Upper lobe of left lung (tissue), 6 donors: ENCODE measurements around the gene TCF12. TPM values are rescaled to one million over a fixed set of nuclear protein-coding genes. Genes with fewer than 3 reads are reported as not detected.

Experiments
- ATAC-seq, 2 donors: fragments of 200-7000 bp; cut with Tn5 transposase; one replicate each; pipeline ENCODE4 v1.9.1; 2022; ENCODE audit warnings: mild to moderate bottlenecking in 2 of 2, moderate library complexity in 2 of 2; ENCODE audit not compliant: low FRiP score in 2 of 2
- DNase-seq, 2 donors: peaks; one replicate each; pipeline ENCODE4 v3.0.0-alpha.2; 2019 to 2020
- H3K27ac ChIP-seq, 4 donors: fragments of 200-600 bp; sonication (generic); one replicate each; pipeline ENCODE4 v1.5.1; 2016 to 2019
- H3K27me3 ChIP-seq, 4 donors: fragments of 200-600 bp; sonication (generic); one replicate each; pipeline ENCODE4 v1.5.1; 2017 to 2019
- H3K36me3 ChIP-seq, 4 donors: fragments of 200-600 bp; sonication (generic); one replicate each; pipeline ENCODE4 v1.5.1; 2016 to 2019
- H3K4me1 ChIP-seq, 4 donors: fragments of 200-600 bp; sonication (generic); one replicate each; pipeline ENCODE4 v1.5.1; 2018 to 2019
- H3K4me3 ChIP-seq, 4 donors: fragments of 200-600 bp; sonication (generic); one replicate each; pipeline ENCODE4 v1.5.1; 2017 to 2019; ENCODE audit warnings: mild to moderate bottlenecking in 2 of 4, moderate library complexity in 1 of 4
- H3K9me3 ChIP-seq, 4 donors: fragments of 200-600 bp; sonication (generic); one replicate each; pipeline ENCODE4 v1.5.1; 2018 to 2019
- CTCF ChIP-seq, 6 experiments: fragments of 450-650 bp in 4 of 6; fragments of 200-600 bp in 2 of 6; sonication (generic) in 2 of 6; IDR thresholded peaks; one replicate each; pipeline ENCODE4 v1.5.1; 2016 to 2019; ENCODE audit warnings: antibody characterized with exemption in 6 of 6
- EP300 ChIP-seq, 4 donors: sonication (generic); formaldehyde crosslinking; IDR thresholded peaks; one replicate each; pipeline ENCODE4 v1.5.1; 2017; ENCODE audit warnings: antibody characterized with exemption in 4 of 4, control low read depth in 2 of 4
- POLR2A ChIP-seq, 4 donors: fragments of 450-650 bp; IDR thresholded peaks; one replicate each; pipeline ENCODE4 v1.5.1; 2016 to 2017; ENCODE audit warnings: antibody characterized with exemption in 4 of 4, mild to moderate bottlenecking in 2 of 4
- POLR2AphosphoS5 ChIP-seq, 2 donors: sonication (generic); formaldehyde crosslinking; IDR thresholded peaks; one replicate each; pipeline ENCODE4 v1.5.1; 2017; ENCODE audit warnings: antibody characterized with exemption in 2 of 2
- WGBS, 2 donors: methylation state at CpG; one replicate each; pipeline ENCODE4 v1.1.5; 2017 to 2018; 5-methylcytosine and 5-hydroxymethylcytosine counted together
- total RNA-seq, 6 donors: library from RNA; depleted of rRNA in 4 of 6; stranded (reverse); fragments of >200 nt in 4 of 6; gene quantifications; one replicate each; pipeline versions ENCODE4 v1.1.0 to v1.2.1, GENCODE V29; 2016 to 2021
- donor health status: DM: no; HTN: no; CAD: no; lungs with moderate emphysema.
- donor health status: DM: no; HTN: yes; CAD: no; lungs with severe emphysema.

The TCF12 gene
- total RNA-seq, 6 donors from 2014 or later = 74.5 to 257 (median 103) TPM

DNA sequence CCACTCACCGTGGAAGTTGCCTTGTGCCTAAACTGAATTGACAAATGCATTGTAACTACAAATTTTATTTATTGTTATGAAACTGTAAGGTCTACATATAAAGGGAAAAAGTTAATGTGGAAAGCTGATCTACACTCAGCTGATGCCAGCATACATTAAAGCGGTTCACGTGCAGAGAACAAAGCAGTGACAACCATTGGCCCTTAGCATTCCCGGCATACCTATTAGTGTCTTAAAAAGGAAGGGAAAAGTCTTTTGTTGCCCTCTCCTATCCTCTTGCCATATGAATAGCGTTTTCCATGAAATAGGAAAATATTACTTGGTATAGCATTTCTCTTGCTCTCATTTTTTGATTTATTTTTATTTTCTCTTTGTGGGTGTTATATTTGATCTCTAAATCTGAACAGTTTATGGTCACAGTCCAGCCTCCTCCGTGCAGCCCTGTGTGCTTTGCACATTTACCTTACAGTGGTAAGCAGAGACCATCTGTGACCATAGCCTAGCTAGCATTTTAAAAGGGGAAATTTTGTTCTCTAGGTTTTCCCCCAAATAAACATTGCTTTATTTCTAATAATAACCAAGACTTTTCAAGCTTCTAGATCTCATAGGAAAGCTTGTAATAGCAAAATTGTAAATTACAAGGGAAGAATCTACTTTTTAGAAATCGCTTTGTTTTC lies 368.1 kb downstream of the TCF12 start:
- no peak overlapping the region for H3K27ac ChIP-seq
- DNase-seq (no peak), ATAC-seq (no peak)
- peaks cover 2 to 60% (median 18%) of the 10 kb centered on the region in 4 donors for H3K36me3 ChIP-seq
- whole genome bisulfite sequencing, 2 donors = 92 to 93% methylated on average over 7 of the region's 7 CpGs
- no peak overlapping the region for H3K4me3 ChIP-seq
- H3K9me3 ChIP-seq = no peaks in the 10 kb centered on the region
- no peaks in the 10 kb centered on the region for H3K27me3 ChIP-seq
- no peak for TF ChIP-seq EP300 (IDR thresholded peaks at IDR 0.05)
- TF ChIP-seq POLR2AphosphoS5 (IDR thresholded peaks at IDR 0.05) = no peak
- TF ChIP-seq POLR2A (IDR thresholded peaks at IDR 0.05) = no peak
- TF ChIP-seq CTCF (IDR thresholded peaks at IDR 0.05) = no peak
- H3K4me1 ChIP-seq = no peaks in the 10 kb centered on the region

- no peak overlapping the region for H3K4me3 ChIP-seq
- TF ChIP-seq POLR2AphosphoS5 (IDR thresholded peaks at IDR 0.05) = no peak
- no peak for TF ChIP-seq CTCF (IDR thresholded peaks at IDR 0.05)
- TF ChIP-seq POLR2A (IDR thresholded peaks at IDR 0.05) = no peak
- no peak for TF ChIP-seq EP300 (IDR thresholded peaks at IDR 0.05)
- DNase-seq (no peak), ATAC-seq (no peak)
- peaks cover 2 to 55% (median 15%) of the 10 kb centered on the region in 4 donors for H3K36me3 ChIP-seq
- 89 to 93% methylated on average over 2 of the region's 2 CpGs for WGBS, 2 donors
- no peaks in the 10 kb centered on the region for H3K4me1 ChIP-seq
- H3K27me3 ChIP-seq = no peaks in the 10 kb centered on the region
- H3K27ac ChIP-seq = no peak overlapping the region
- no peaks in the 10 kb centered on the region for H3K9me3 ChIP-seq
Observed at GRCh38 chr15:57287123-57287521, 368.7 kb downstream of the TCF12 start.

- no peaks in the 10 kb centered on the region for H3K9me3 ChIP-seq
- H3K27ac ChIP-seq = no peak overlapping the region
- no peaks in the 10 kb centered on the region for H3K4me1 ChIP-seq
- TF ChIP-seq POLR2A (IDR thresholded peaks at IDR 0.05) = no peak
- TF ChIP-seq POLR2AphosphoS5 (IDR thresholded peaks at IDR 0.05) = no peak
- TF ChIP-seq EP300 (IDR thresholded peaks at IDR 0.05) = no peak
- TF ChIP-seq CTCF (IDR thresholded peaks at IDR 0.05) = no peak
- no peak overlapping the region for H3K4me3 ChIP-seq
- peaks cover 2 to 38% (median 9%) of the 10 kb centered on the region in 4 donors for H3K36me3 ChIP-seq
- DNase-seq (no peak), ATAC-seq (no peak)
- no peaks in the 10 kb centered on the region for H3K27me3 ChIP-seq
- WGBS, 2 donors = 59 to 68% methylated on average over 5 of the region's 5 CpGs
Observed at GRCh38 chr15:57288926-57289580, 370.6 kb downstream of the TCF12 start.

DNA sequence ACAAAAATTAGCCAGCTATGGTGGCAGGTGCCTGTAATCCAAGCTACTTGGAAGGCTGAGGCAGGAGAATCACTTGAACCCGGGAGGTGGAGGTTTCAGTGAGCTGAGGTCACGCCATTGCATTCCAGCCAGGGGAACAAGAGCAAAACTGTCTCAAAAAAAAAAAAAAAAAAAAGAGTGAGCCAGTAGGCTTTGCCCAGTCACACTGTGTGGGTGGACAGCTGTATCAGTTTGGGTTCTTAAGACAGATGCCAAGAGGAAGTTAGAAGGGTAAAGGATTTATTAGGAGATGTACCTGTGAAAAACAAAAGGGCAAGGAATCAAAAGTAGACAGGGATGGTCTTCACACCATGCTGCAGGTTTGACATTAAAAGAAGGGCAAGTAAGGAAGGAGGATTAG lies 371.7 kb downstream of the TCF12 start:
- Histone ChIP-seq H3K36me3 (peaks cover 0 to 34% (median 5%) of the 10 kb centered on the region in 4 donors), H3K27me3 (no peaks in the 10 kb centered on the region), H3K27ac (no peak overlapping the region), H3K4me3 (no peak overlapping the region), H3K9me3 (no peaks in the 10 kb centered on the region), H3K4me1 (no peaks in the 10 kb centered on the region)
- 87 to 100% methylated on average over 2 of the region's 2 CpGs for WGBS, 2 donors
- DNase-seq (no peak), ATAC-seq (no peak)
- TF ChIP-seq POLR2AphosphoS5 (IDR thresholded peaks at IDR 0.05) (no peak), POLR2A (IDR thresholded peaks at IDR 0.05) (no peak), EP300 (IDR thresholded peaks at IDR 0.05) (no peak), CTCF (IDR thresholded peaks at IDR 0.05) (no peak)
